GM19025 (cell line): ENCODE results near the gene ASPA.
"Not testable (repeated sequence)": the region's sequence is repeated elsewhere in the genome, so short reads cannot be mapped to it uniquely, and the experiment has no call there.

Experiments
- ATAC-seq: cut with Tn5 transposase; IDR thresholded peaks from one replicate; pipeline ENCODE4 v1.9.1; 2021; ENCODE audit warnings: mild to moderate bottlenecking, low read depth, moderate library complexity; ENCODE audit not compliant: unreplicated experiment

Gene ASPA

GRCh38 chr17:3506054-3506453 lies 30.3 kb downstream of the ASPA start:
- ATAC-seq = no peak

GRCh38 chr17:3507071-3507470 lies 31.3 kb downstream of the ASPA start:
- no peak for ATAC-seq

GRCh38 chr17:3507869-3508268 lies 32.1 kb downstream of the ASPA start:
- no peak for ATAC-seq

GRCh38 chr17:3510090-3510489 lies 34.3 kb downstream of the ASPA start:
- no peak for ATAC-seq

GRCh38 chr17:3511852-3512504 lies 36.2 kb downstream of the ASPA start:
- ATAC-seq = no peak

- ATAC-seq = no peak
Observed at GRCh38 chr17:3512505-3513171, 36.8 kb downstream of the ASPA start.

GRCh38 chr17:3513305-3514035 lies 37.7 kb downstream of the ASPA start:
- ATAC-seq = no peak

GRCh38 chr17:3514167-3514566 lies 38.4 kb downstream of the ASPA start:
- ATAC-seq = not testable (repeated sequence)

GRCh38 chr17:3514873-3515272 lies 39.1 kb downstream of the ASPA start:
- no peak for ATAC-seq

- ATAC-seq = not testable (repeated sequence)
Observed at GRCh38 chr17:3519472-3519871, 43.7 kb downstream of the ASPA start.

- ATAC-seq = no peak
Observed at GRCh38 chr17:3524024-3524423, 48.2 kb downstream of the ASPA start.

GRCh38 chr17:3526491-3526890 lies 50.7 kb downstream of the ASPA start:
- ATAC-seq = no peak

- ATAC-seq = no peak
Observed at GRCh38 chr17:3526971-3527370, 51.2 kb downstream of the ASPA start.

- ATAC-seq = no peak
Observed at GRCh38 chr17:3527468-3527867, 51.7 kb downstream of the ASPA start.

- no peak for ATAC-seq
Observed at GRCh38 chr17:3527896-3528295, 52.1 kb downstream of the ASPA start.

- no peak for ATAC-seq
Observed at GRCh38 chr17:3528403-3528851, 52.6 kb downstream of the ASPA start.

GRCh38 chr17:3528880-3529511 lies 53.2 kb downstream of the ASPA start:
- no peak for ATAC-seq

- ATAC-seq = no peak
Observed at GRCh38 chr17:3529817-3530741, 54.3 kb downstream of the ASPA start.

GRCh38 chr17:3531266-3532101 lies 55.7 kb downstream of the ASPA start:
- ATAC-seq = no peak
